A673 (cell line): ENCODE measurements around the gene BMP8A.

Experiments used
- EZH2 ChIP-seq: fragments of 200-600 bp; sonication (generic); IDR thresholded peaks from 2 replicates; pipeline ENCODE4 v1.6.1; 2017; ENCODE audit warnings: borderline replicate concordance, low read depth, mild to moderate bottlenecking, mixed read lengths, antibody characterized with exemption, low read length; ENCODE audit not compliant: poor library complexity, severe bottlenecking
- TF ChIP-seq, protein P1 (sequence below): fragments of 300-800, 200-600 bp; sonication (generic); conservative IDR thresholded peaks from 2 replicates; pipeline ENCODE4 v1.5.1; 2017; ENCODE audit warnings: low read depth, mild to moderate bottlenecking, antibody characterized with exemption, low read length, moderate library complexity, mixed read lengths

DNA sequence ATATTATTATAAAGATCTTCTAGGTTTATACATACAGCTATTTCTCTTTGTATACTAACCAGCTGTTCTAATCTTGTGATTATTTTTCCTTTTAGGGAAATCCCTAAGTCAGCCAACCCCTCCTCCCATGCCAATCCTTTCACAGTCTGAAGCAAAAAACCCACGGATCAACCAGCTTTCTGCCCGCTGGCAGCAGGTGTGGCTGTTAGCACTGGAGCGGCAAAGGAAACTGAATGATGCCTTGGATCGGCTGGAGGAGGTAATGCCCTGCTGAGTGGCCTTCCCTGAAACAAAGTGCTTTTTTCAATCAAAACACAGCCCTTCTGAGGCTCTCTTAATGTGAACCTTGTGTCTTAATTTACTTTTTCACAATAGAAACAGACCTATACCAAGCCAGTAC lies 32.4 kb upstream of the BMP8A start:
- TF ChIP-seq, protein P1, sequence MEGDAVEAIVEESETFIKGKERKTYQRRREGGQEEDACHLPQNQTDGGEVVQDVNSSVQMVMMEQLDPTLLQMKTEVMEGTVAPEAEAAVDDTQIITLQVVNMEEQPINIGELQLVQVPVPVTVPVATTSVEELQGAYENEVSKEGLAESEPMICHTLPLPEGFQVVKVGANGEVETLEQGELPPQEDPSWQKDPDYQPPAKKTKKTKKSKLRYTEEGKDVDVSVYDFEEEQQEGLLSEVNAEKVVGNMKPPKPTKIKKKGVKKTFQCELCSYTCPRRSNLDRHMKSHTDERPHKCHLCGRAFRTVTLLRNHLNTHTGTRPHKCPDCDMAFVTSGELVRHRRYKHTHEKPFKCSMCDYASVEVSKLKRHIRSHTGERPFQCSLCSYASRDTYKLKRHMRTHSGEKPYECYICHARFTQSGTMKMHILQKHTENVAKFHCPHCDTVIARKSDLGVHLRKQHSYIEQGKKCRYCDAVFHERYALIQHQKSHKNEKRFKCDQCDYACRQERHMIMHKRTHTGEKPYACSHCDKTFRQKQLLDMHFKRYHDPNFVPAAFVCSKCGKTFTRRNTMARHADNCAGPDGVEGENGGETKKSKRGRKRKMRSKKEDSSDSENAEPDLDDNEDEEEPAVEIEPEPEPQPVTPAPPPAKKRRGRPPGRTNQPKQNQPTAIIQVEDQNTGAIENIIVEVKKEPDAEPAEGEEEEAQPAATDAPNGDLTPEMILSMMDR, result no peak
- no peak for TF ChIP-seq EZH2
